Endometrial microvascular endothelial cells (primary cell): ENCODE data around the gene TUBB2A. TPM values are rescaled to one million over a fixed set of nuclear protein-coding genes. Genes with fewer than 3 reads are reported as not detected.
"Not testable (repeated sequence)": the region's sequence is repeated elsewhere in the genome, so short reads cannot be mapped to it uniquely, and the experiment has no call there.

Experiments
- in situ Hi-C: cut with HindIII; loops from 2 replicates; pipeline ENCODE4 v1.10.0; 2017; ENCODE audit warnings: low sequenced_read_pairs, low pct_unique_long_range_greater_than_20kb; ENCODE audit errors: inconsistent ontology term
- total RNA-seq: library from RNA; depleted of rRNA; stranded (reverse); fragments of >200 nt; gene quantifications from one replicate; pipeline ENCODE4 v1.2.3, GENCODE V29; 2015; ENCODE audit errors: inconsistent ontology term

The TUBB2A gene
- total RNA-seq, 1 donor from 2014 or later: 214 TPM

DNA sequence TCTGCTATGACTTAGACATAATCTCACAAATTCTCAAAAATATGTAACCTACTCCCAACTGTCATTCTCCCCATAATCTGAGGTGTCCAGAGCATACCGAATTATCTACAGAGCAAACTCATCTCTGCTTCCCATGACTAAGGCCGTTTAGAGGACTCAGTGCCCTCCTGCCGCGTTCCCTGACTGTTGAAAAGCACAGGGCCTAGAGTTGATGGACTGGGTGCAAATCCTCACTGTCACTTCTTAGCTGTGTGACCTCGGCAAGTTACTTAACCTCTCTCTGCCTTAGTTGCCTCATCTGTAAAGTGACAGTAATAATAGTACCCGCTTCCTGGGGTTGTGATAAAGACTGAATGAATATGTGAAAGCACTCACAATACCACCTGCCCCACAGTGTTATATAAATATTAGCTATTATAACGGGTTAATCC is 4.7 kb upstream of the TUBB2A start:
- in situ Hi-C loops: no loop called here

DNA sequence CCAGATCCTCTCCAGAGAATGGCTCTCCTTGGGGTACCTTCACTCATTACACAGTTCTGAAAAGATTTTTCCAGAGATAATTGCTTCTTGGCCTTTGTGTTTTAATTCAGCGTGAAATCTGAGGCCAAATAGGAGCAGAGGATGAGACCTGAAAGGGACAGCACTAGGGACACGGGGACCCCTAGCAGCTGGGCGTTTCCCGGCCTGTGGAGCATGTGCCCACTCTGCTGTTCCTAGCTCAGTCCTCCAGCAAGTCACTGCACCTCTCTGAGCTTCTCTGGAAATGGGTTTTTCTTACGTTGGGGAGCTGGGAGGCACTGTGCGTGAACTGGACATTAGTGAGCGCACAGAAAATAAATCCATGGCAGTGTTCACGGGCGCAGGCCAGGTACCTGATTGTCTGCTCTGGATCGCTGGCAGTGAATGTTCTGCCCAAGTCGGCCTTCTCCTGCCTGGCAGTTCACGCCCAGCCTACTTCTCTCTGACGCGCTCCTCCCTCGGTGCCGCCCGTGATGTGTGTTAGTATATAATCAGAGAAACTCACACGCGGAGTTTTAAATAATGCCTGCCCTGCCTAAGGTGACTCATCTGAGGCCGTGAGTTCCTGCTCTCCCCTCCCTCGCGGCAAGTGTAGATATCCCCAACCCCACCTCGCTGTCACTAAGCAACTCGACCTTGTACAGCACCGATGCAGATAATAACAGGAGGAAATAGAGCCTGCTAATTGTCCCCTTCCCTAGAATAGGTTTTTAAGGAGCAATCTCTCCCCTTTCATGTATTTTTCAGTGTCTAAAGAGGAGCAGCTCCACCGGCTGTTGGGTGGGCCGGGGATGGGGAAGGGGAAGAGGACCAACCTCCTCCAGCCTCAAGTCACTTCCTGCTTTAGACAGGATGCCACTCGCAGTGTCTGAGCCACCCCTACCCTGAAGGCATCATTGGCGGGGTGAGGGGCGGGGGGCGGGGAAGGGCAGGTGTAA is 2.7 kb upstream of the TUBB2A start:
- in situ Hi-C loops: no loop called here

DNA sequence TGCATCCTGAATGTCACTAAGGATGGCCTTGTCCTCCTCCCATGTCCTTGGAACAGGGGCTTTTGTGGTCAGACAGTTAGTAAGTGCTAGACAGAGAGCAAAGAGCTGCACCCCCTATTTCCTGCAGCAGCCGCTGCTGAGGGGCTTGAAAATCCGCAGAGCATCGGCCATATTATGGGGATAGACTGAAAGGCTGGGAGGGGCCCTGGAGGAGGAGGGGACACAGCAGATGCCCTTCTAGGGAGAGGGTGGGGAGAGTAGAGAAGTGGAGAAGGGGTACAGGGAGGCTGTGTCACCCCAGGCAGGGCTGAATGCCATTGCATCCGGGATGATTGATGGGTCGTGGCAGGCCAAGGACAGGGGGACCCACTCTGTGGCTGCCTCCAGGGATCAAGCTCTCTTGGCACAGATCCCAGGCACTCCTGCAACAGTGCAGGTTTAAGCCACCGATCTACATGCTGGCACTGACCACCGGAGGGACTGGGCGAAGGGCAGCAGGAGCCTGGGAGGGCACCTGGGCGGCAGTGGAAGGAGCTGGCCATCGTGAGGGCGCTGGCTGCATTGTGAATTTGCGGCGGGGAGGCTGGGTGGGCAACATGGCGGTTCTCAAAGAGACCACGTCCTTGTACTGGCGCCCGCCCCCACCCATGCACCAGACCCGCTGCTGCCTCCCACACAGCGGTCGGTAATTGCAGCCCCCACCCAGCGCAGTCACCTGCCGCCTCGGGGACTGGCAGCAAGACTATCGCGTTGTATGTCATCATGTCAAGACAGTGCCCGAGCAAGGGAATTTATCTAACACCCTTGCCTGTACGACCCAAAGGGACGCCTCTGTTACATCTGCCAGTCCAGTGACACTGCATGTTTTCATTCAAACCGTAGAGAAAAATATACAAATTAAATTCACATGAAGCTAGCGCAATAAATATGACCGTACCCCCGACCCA is 887 bp downstream of the TUBB2A start:
- in situ Hi-C loops: not testable (repeated sequence)

GRCh38 chr6:3155416-3155815 is 1.9 kb downstream of the TUBB2A start:
- in situ Hi-C loops: not testable (repeated sequence)

DNA sequence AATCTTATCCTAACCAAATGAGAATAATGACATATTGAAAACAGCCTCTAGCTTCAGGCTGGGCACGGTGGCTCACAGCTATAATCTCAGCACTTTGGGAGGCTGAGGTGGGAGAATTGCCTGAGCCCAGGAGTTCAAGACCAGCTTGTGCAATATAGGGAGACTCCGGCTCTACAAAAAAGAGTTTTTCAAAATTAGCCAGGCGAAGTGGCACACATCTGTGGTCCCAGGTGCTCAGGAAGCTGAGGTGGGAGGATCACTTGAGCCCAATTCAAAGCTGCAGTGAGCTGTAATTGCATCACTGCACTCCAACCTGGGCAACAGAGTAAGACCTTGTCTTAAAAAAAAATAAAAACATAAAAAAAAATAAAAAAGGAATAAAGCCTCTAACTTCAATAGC is 4.7 kb downstream of the TUBB2A start:
- in situ Hi-C loops: no loop called here

DNA sequence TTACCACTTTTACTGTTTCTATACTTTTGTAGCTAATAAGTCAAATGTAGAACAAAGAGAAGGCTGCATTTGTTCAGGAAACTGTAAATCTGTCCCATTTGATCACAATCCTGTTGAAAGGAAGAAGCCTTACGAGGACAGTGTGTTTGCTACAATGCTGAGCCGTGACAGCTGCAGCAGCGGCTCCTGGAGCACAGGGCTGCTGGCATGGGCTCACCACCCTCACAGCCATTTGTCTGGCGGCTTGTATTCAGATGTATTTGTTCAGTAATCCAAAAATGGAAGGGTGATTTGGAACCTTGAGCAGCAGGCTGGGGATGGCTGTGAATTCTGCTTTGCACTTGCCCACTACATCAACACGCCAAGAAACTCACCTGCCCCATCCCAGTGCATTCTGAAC is 5.7 kb downstream of the TUBB2A start:
- in situ Hi-C loops: no loop called here

DNA sequence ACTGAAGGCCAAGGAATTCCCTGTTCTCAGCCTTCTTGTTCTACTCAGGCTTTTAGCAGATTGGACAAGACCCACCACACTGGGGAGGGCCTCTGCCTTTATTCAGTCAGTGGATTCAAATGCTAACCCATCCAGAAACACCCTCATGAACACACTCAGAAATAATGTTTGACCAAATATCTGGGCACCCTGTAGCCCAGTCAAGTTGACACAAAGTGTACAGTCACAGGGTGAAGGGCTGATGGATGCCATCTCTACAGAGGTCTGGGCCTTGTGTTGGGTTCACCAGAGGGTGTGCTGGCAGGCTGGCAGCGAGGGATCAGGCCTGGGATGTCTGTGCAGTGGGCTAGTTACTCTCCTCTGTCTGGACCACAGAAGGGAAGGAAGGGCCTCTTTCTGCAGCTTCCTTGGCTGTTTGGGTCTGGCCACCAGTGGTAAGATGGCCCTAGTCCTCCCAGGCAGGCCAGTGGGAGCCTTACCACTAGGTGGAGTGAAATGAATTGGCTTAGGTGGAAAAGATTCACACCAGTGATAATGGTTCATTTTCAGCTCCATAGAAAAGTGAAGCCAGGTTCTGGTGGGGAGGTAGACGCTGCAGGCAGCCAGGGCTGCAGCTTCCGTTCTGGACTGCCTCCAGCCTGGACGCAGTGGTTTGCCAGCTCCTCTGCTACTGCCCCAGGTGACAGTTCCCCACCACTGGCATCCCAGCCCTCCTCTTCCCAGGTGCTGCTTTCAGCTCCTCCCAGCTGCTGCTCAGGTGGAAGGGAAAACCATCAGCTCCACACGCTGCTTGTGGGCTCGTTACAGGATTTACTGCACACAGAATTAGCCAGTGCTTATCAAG is 9.2 kb downstream of the TUBB2A start:
- in situ Hi-C loops: no loop called here

- in situ Hi-C loops: no loop called here
Observed at GRCh38 chr6:3144571-3144970, 12.8 kb downstream of the TUBB2A start.

DNA sequence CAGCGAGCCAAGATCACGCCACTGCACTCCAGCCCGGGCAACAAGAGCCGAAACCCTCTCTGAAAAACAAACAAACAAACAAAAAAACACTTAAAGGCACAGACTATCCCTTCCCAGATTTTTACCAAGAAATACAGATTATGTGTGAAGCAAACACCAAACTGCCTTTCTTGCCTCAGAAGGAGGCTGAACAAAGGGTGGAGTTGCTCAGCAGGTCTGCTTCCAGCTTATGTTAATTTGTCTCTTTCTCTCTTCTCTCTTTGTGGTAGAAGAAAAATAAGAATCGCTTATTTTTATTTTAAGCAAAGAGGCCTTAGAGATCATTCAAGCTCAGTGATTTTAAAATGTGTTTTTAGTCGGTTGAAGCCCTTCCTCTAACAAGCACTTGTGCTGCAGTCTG is 14.2 kb downstream of the TUBB2A start:
- in situ Hi-C loops: no loop called here

DNA sequence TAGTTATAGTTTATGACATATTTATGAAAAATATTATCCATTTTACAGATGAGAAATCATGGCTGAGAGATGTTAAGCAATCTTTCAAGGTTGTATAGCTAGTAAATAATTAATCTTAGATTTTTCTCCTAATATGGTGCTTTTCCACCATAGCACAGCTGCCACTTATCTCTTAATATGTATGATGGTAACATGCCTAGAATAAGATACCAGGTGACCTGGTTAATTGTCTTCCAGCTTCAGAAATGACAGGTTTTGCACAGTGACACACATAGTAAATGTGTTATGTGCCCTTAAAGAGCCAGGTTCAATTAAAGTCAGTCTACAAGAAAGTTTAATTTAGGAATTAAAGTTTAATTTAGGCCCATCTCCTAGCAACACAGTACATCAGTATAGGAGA is 14.8 kb downstream of the TUBB2A start:
- in situ Hi-C loops: no loop called here

DNA sequence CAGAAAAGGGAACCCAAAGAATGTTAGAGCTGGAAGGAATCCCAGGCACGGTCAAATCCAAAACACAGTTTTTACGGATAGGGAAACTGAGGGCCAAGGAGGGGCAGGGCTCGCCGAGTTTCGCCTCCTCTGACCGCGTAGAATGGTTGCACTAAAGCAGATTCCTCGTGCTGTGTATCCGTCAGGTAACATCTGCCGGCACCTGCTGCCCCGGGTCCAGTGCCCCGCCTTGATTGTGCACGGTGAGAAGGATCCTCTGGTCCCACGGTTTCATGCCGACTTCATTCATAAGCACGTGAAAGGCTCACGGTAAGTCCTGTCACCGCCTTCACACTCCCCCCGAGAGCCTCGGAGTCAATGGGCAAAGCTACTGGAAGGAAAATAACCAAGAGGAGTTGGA is 17.1 kb downstream of the TUBB2A start:
- in situ Hi-C loops: no loop called here

GRCh38 chr6:3139090-3139903 is 18.0 kb downstream of the TUBB2A start:
- in situ Hi-C loops: no loop called here

DNA sequence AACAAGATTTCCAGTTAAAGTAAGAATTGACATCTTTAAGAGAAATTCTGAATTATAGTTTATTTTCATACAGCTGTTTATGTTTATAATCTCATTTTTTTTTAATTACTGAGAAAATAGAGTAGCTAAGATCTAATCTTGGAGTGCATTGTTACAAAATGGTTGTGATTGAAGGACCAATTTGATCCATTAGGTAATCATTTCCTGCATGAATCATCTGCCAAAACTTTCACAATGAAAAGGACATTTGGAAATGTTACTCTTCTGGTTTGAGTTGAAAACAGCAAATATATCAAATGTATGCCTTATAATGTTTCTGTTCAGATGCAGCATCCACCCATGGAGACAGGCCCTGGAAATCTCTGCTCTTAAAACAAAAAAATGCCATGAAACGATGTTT is 19.0 kb downstream of the TUBB2A start:
- in situ Hi-C loops: no loop called here

GRCh38 chr6:3137873-3138272 is 19.5 kb downstream of the TUBB2A start:
- in situ Hi-C loops: not testable (repeated sequence)

GRCh38 chr6:3137057-3137777 is 20.1 kb downstream of the TUBB2A start:
- in situ Hi-C loops: no loop called here

GRCh38 chr6:3136292-3137011 is 20.9 kb downstream of the TUBB2A start:
- in situ Hi-C loops: no loop called here
